GM12801 (cell line): ENCODE results near the gene SLC35A3.

Experiments used
- CTCF ChIP-seq: IDR thresholded peaks from one replicate; pipeline ENCODE4 v1.5.1; 2011; ENCODE audit warnings: control low read depth; ENCODE audit not compliant: insufficient read length; ENCODE audit errors: extremely low read depth

The SLC35A3 gene

GRCh38 chr1:100074604-100075395 is 105.0 kb downstream of the SLC35A3 start:
- TF ChIP-seq CTCF, result no peak

GRCh38 chr1:100075773-100076172 is 106.0 kb downstream of the SLC35A3 start:
- no peak for TF ChIP-seq CTCF

- TF ChIP-seq CTCF, result no peak
These were observed 106.5 kb downstream of the SLC35A3 start for GRCh38 chr1:100076319-100076718.

- TF ChIP-seq CTCF, result no peak
These were observed 106.9 kb downstream of the SLC35A3 start for GRCh38 chr1:100076744-100077143.

GRCh38 chr1:100077531-100077930 is 107.7 kb downstream of the SLC35A3 start:
- TF ChIP-seq CTCF, result no peak

GRCh38 chr1:100080331-100080730 is 110.5 kb downstream of the SLC35A3 start:
- no peak for TF ChIP-seq CTCF
